ENCODE measurements around the gene ELMOD3.

The ELMOD3 gene

DNA sequence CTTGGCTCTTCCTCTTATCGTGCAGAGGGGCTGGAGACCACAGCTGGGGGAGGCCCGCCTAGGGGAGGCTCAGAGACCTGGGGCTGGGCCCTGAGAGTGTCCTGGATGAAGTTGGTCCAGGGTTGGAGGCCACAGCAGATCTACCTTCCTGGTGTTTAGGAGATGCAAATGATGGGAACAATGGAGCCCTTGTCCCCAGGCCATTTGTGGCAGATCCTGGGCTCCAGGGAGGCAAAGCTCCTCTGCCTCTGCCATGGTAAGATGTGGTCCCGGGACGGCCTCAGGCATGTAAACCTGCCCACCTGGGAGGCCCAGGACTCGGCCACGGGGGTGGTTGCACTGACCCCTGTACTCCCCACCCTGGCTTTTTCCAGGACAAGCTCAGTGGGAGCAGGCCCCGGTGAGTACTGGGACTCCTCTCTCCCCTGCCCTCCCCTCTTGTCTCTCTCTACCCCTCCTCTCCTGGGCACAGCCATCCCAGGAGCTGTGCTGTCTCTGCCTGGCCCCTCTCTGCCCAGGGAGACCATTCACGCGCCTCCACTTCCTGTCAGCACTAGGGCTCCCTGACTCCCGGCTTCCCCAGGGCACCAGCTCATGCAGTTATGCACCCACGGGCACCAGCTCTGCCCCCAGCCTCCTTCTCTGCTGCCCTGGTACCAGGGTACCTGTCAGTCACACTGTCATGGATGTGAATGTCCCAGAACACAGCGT lies 74.8 kb downstream of the ELMOD3 start:
- Histone ChIP-seq H3K9me3 (ENCODE audit: control extremely low read depth in 1 of 5, control insufficient read depth in 4 of 5, insufficient read depth in 2 of 5, low read depth in 1 of 5, low read length in 4 of 5) (no peaks in the 10 kb centered on the region), H3K27ac (ENCODE audit: insufficient read depth in 1 of 2, low read depth in 1 of 2, low read length in 2 of 2, poor library complexity in 1 of 2, severe bottlenecking in 2 of 2) (no peak overlapping the region), H3K36me3 (ENCODE audit: control insufficient read depth in 4 of 4, insufficient read depth in 4 of 4, low read length in 3 of 4) (no peaks in the 10 kb centered on the region), H3K4me3 (ENCODE audit: control insufficient read depth in 1 of 7, extremely low read depth in 1 of 7, insufficient read depth in 4 of 7, low read depth in 2 of 7, low read length in 6 of 7) (peak overlapping the region in 1 of 7 experiments; percentile 5), H3K4me1 (ENCODE audit: control extremely low read depth in 1 of 4, control insufficient read depth in 4 of 4, insufficient read depth in 4 of 4, low read length in 3 of 4) (peaks cover 6 to 57% (median 38%) of the 10 kb centered on the region in 4 experiments), H3K27me3 (replicated peaks in 2 of 5; ENCODE audit: control insufficient read depth in 4 of 5, insufficient read depth in 5 of 5, low read length in 4 of 5) (no peaks in the 10 kb centered on the region)
- POLR2A ChIA-PET, result interaction anchor here (1.4 to 2.3 kb wide), 2 partner anchors 8 to 109 kb away, joined by 4 to 10 read pairs; partner anchors contain the start of gene MAT2A
- CTCF ChIA-PET, result interaction anchor here (0.9 to 21.4 kb wide), 8 partner anchors 8 to 114 kb away, joined by 3 to 584 read pairs (median 4); partner anchors contain the start of genes MAT2A and SH2D6
- no peak for DNase-seq
- WGBS (ENCODE audit: insufficient coverage), result 65% methylated on average over 8 of the region's 12 CpGs

DNA sequence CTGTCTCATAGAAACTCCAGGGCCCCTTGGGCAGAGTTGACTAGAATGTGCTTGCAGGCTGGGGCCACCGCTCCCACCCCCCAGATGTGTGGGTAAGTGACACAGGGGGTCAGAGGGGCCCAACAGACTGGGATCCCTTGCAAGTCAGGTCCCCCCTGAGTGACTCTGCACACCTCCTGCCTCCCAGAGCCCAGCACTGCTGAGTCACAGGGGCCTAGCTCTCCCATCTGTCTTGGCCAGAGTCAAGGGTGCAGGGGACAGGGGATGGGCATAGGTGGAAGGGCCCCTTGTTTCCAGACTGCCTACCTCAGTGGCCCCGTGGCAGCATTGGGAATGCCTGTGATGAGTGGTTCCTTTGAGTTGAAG lies 75.3 kb downstream of the ELMOD3 start:
- ChIA-PET POLR2A (interaction anchor here (1.4 to 2.3 kb wide), 2 partner anchors 7 to 109 kb away, joined by 4 to 10 read pairs; partner anchors contain the start of gene MAT2A), CTCF (interaction anchor here (1.2 to 21.4 kb wide), 5 partner anchors 9 to 114 kb away, joined by 3 to 584 read pairs (median 5); partner anchors contain the start of genes MAT2A and SH2D6)
- H3K9me3 ChIP-seq (ENCODE audit: control extremely low read depth in 1 of 5, control insufficient read depth in 4 of 5, insufficient read depth in 2 of 5, low read depth in 1 of 5, low read length in 4 of 5), result no peaks in the 10 kb centered on the region
- no peak overlapping the region for H3K4me3 ChIP-seq (ENCODE audit: control insufficient read depth in 1 of 7, extremely low read depth in 1 of 7, insufficient read depth in 4 of 7, low read depth in 2 of 7, low read length in 6 of 7)
- H3K27me3 ChIP-seq (replicated peaks in 2 of 5; ENCODE audit: control insufficient read depth in 4 of 5, insufficient read depth in 5 of 5, low read length in 4 of 5), result no peaks in the 10 kb centered on the region
- H3K4me1 ChIP-seq (ENCODE audit: control extremely low read depth in 1 of 4, control insufficient read depth in 4 of 4, insufficient read depth in 4 of 4, low read length in 3 of 4), result peaks cover 6 to 62% (median 42%) of the 10 kb centered on the region in 4 experiments
- H3K27ac ChIP-seq (ENCODE audit: insufficient read depth in 1 of 2, low read depth in 1 of 2, low read length in 2 of 2, poor library complexity in 1 of 2, severe bottlenecking in 2 of 2), result no peak overlapping the region
- H3K36me3 ChIP-seq (ENCODE audit: control insufficient read depth in 4 of 4, insufficient read depth in 4 of 4, low read length in 3 of 4), result no peaks in the 10 kb centered on the region
- no peak for DNase-seq
- 95% methylated on average over 2 of the region's 2 CpGs for WGBS (ENCODE audit: insufficient coverage)

DNA sequence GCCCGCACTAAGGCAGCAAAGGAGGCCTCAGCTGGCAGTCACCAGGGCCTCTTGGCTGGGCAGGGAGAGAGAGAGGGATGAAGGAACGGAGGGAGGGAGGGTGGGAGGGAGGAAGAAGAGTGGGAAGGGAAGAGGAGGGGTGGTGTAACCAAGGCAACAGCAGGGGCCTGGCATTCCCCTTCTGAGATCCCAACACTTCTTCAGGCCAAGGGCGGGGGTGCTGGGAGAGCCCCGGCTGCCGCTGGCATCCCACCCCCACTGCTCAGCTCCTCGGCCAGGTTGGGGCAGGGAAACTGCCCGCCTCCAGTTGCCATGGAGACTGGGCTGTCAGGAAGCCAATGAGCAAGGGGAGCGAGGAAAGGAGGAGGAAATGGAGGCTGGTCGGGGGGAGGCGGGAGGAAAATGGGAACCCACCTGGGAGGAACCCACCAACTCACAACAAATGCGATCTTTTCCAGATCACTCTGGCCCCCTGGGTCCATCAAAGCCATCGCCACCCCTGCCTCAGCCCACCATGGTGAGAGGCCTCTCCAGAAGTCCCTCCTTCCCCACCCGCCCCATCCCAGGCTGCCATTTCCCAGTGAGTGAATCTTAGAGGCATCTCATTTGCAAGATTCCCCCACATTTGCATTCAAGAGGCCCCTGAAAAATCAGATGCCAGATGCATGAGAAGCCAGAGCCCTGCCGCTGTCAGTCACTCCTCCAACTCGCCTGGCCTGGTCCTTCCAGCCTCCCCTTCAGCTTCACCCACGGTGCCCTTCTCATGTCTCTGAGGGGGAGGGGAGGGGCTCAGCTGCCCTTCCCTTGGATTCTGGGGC lies 76.4 kb downstream of the ELMOD3 start:
- POLR2A ChIA-PET, result no interaction called here
- H3K36me3 ChIP-seq (ENCODE audit: control insufficient read depth in 4 of 4, insufficient read depth in 4 of 4, low read length in 3 of 4), result no peaks in the 10 kb centered on the region
- H3K4me3 ChIP-seq (ENCODE audit: control insufficient read depth in 1 of 7, extremely low read depth in 1 of 7, insufficient read depth in 4 of 7, low read depth in 2 of 7, low read length in 6 of 7), result no peak overlapping the region
- WGBS (ENCODE audit: insufficient coverage), result 90% methylated on average over 7 of the region's 16 CpGs
- CTCF ChIA-PET, result interaction anchor here (1.0 to 21.4 kb wide), 5 partner anchors 9 to 113 kb away, joined by 3 to 584 read pairs (median 4); partner anchors contain the start of gene MAT2A
- DNase-seq, result no peak
- no peaks in the 10 kb centered on the region for H3K9me3 ChIP-seq (ENCODE audit: control extremely low read depth in 1 of 5, control insufficient read depth in 4 of 5, insufficient read depth in 2 of 5, low read depth in 1 of 5, low read length in 4 of 5)
- H3K4me1 ChIP-seq (ENCODE audit: control extremely low read depth in 1 of 4, control insufficient read depth in 4 of 4, insufficient read depth in 4 of 4, low read length in 3 of 4), result peaks cover 6 to 73% (median 53%) of the 10 kb centered on the region in 4 experiments
- H3K27me3 ChIP-seq (replicated peaks in 2 of 5; ENCODE audit: control insufficient read depth in 4 of 5, insufficient read depth in 5 of 5, low read length in 4 of 5), result no peaks in the 10 kb centered on the region
- H3K27ac ChIP-seq (ENCODE audit: insufficient read depth in 1 of 2, low read depth in 1 of 2, low read length in 2 of 2, poor library complexity in 1 of 2, severe bottlenecking in 2 of 2), result no peak overlapping the region

DNA sequence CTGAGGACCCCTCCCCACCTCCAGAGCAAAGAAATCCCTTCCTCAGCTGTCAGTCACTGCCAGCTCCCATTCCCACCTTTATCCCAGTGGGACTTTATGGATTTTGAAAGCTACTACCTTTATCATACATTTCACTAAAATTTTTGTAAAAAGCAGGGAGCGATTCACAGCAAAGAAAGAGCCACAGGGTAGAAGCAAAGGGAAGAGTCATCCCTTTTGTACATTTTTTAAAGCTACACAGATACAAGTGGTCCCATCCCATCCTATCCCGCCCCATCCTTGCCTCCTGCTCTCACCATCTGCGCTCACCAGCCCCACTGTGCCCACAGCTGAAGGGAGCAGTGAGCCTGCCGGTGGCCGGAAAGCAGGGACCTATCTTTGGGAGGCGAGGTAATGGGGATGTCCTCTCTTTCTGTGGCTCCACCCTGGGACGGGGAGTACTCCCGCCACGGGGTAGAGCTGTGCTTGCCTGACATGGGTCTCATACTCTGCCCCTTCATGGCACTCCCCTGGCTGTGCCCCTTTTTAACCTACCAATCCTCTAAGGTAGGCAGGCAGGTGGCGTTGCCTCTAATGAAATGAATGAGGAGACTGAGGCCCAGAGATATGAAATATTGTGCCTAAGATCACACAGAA lies 77.1 kb downstream of the ELMOD3 start:
- H3K36me3 ChIP-seq (ENCODE audit: control insufficient read depth in 4 of 4, insufficient read depth in 4 of 4, low read length in 3 of 4), result no peaks in the 10 kb centered on the region
- no peaks in the 10 kb centered on the region for H3K27me3 ChIP-seq (replicated peaks in 2 of 5; ENCODE audit: control insufficient read depth in 4 of 5, insufficient read depth in 5 of 5, low read length in 4 of 5)
- H3K27ac ChIP-seq (ENCODE audit: insufficient read depth in 1 of 2, low read depth in 1 of 2, low read length in 2 of 2, poor library complexity in 1 of 2, severe bottlenecking in 2 of 2), result no peak overlapping the region
- CTCF ChIA-PET, result interaction anchor here (1.0 to 21.4 kb wide), 4 partner anchors 10 to 112 kb away, joined by 3 to 584 read pairs (median 4); partner anchors contain the start of gene MAT2A
- DNase-seq, result no peak
- POLR2A ChIA-PET, result no interaction called here
- H3K4me1 ChIP-seq (ENCODE audit: control extremely low read depth in 1 of 4, control insufficient read depth in 4 of 4, insufficient read depth in 4 of 4, low read length in 3 of 4), result peaks cover 6 to 79% (median 60%) of the 10 kb centered on the region in 4 experiments
- 88% methylated on average over 9 of the region's 10 CpGs for WGBS (ENCODE audit: insufficient coverage)
- H3K4me3 ChIP-seq (ENCODE audit: control insufficient read depth in 1 of 7, extremely low read depth in 1 of 7, insufficient read depth in 4 of 7, low read depth in 2 of 7, low read length in 6 of 7), result no peak overlapping the region
- no peaks in the 10 kb centered on the region for H3K9me3 ChIP-seq (ENCODE audit: control extremely low read depth in 1 of 5, control insufficient read depth in 4 of 5, insufficient read depth in 2 of 5, low read depth in 1 of 5, low read length in 4 of 5)

DNA sequence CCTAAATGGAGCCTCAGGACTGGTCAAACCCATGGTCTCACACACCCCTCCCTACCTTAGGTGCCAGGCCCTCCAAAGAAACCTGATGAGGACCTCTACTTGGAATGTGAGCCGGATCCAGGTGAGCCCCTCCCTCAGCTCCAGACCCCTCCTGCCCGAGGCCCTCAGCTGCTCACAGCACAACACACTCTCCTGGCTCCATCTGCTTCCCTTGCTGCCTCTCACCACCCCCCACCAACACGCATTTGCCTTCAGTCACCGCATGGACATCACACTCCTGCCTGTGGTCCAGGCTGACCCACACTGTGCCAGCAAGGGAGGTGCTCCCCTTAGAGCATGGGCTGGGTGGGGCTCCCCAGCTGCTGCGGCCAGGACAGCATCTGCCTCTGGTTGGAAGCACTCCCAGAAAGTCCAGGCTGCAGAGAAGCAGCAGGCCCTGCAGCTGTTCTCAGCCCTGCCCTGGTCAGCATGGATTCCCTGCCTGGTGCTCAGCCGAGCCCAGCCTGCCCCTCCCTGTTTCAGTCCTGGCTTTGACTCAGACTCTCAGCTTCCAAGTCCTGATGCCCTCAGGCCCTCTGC lies 79.0 kb downstream of the ELMOD3 start:
- WGBS (ENCODE audit: insufficient coverage), result 92% methylated on average over 5 of the region's 6 CpGs
- DNase-seq, result no peak
- Histone ChIP-seq H3K27ac (ENCODE audit: insufficient read depth in 1 of 2, low read depth in 1 of 2, low read length in 2 of 2, poor library complexity in 1 of 2, severe bottlenecking in 2 of 2) (no peak overlapping the region), H3K27me3 (replicated peaks in 2 of 5; ENCODE audit: control insufficient read depth in 4 of 5, insufficient read depth in 5 of 5, low read length in 4 of 5) (no peaks in the 10 kb centered on the region), H3K4me3 (ENCODE audit: control insufficient read depth in 1 of 7, extremely low read depth in 1 of 7, insufficient read depth in 4 of 7, low read depth in 2 of 7, low read length in 6 of 7) (no peak overlapping the region), H3K36me3 (ENCODE audit: control insufficient read depth in 4 of 4, insufficient read depth in 4 of 4, low read length in 3 of 4) (no peaks in the 10 kb centered on the region), H3K4me1 (ENCODE audit: control extremely low read depth in 1 of 4, control insufficient read depth in 4 of 4, insufficient read depth in 4 of 4, low read length in 3 of 4) (peaks cover 0 to 75% (median 67%) of the 10 kb centered on the region in 4 experiments), H3K9me3 (ENCODE audit: control extremely low read depth in 1 of 5, control insufficient read depth in 4 of 5, insufficient read depth in 2 of 5, low read depth in 1 of 5, low read length in 4 of 5) (no peaks in the 10 kb centered on the region)
- CTCF ChIA-PET, result interaction anchor here (0.8 to 21.4 kb wide), 5 partner anchors 9 to 127 kb away, joined by 3 to 584 read pairs (median 4); partner anchors contain the start of gene MAT2A
- POLR2A ChIA-PET, result interaction anchor here (1.8 kb wide), 1 partner anchor 105 kb away, joined by 8 read pairs; the partner anchor contains the start of gene MAT2A

DNA sequence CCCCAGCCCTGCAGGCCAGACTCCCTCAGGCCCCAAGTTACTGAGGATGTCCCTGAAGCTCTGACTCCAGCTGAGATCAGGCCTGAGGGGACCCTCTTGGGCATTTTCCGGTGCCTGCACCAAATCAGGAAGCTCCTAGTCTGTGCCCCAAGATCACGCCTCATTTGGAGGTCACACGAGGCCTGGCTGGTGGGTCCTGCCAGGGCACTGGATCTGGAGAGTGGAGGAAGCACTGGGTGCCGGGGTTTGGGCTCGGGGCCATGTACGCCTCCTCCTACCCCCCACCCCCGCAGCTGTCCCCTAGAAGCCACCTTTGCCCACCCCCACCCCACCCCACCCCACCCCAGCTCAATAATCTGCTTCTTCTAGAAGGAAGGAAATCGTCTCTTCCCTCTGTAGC lies 80.1 kb downstream of the ELMOD3 start:
- no peak overlapping the region for H3K4me3 ChIP-seq (ENCODE audit: control insufficient read depth in 1 of 7, extremely low read depth in 1 of 7, insufficient read depth in 4 of 7, low read depth in 2 of 7, low read length in 6 of 7)
- WGBS (ENCODE audit: insufficient coverage), result 10% methylated on average over 3 of the region's 8 CpGs
- H3K4me1 ChIP-seq (ENCODE audit: control extremely low read depth in 1 of 4, control insufficient read depth in 4 of 4, insufficient read depth in 4 of 4, low read length in 3 of 4), result peaks cover 3 to 74% (median 63%) of the 10 kb centered on the region in 4 experiments
- CTCF ChIA-PET, result interaction anchor here (0.7 to 21.4 kb wide), 5 partner anchors 11 to 109 kb away, joined by 3 to 584 read pairs (median 7); partner anchors contain the start of gene MAT2A
- H3K27ac ChIP-seq (ENCODE audit: insufficient read depth in 1 of 2, low read depth in 1 of 2, low read length in 2 of 2, poor library complexity in 1 of 2, severe bottlenecking in 2 of 2), result no peak overlapping the region
- no peaks in the 10 kb centered on the region for H3K36me3 ChIP-seq (ENCODE audit: control insufficient read depth in 4 of 4, insufficient read depth in 4 of 4, low read length in 3 of 4)
- no peaks in the 10 kb centered on the region for H3K9me3 ChIP-seq (ENCODE audit: control extremely low read depth in 1 of 5, control insufficient read depth in 4 of 5, insufficient read depth in 2 of 5, low read depth in 1 of 5, low read length in 4 of 5)
- POLR2A ChIA-PET, result interaction anchor here (1.8 kb wide), 1 partner anchor 104 kb away, joined by 8 read pairs; the partner anchor contains the start of gene MAT2A
- DNase-seq, result peak in 2 of 3 donors; percentile 35 to 48
- H3K27me3 ChIP-seq (replicated peaks in 2 of 5; ENCODE audit: control insufficient read depth in 4 of 5, insufficient read depth in 5 of 5, low read length in 4 of 5), result no peaks in the 10 kb centered on the region

All from common myeloid progenitor, CD34-positive (primary cell).